Neural cell (in vitro differentiated cells): ENCODE results near the gene SYT15. TPM values are rescaled to one million over a fixed set of nuclear protein-coding genes. Genes with fewer than 3 reads are reported as not detected.
"Not testable (repeated sequence)": the region's sequence is repeated elsewhere in the genome, so short reads cannot be mapped to it uniquely, and the experiment has no call there.

Source experiments
- H2AFZ ChIP-seq: fragments of 200-600, 300-800 bp; sonication (generic), shearing (Covaris generic); 2 replicates; pipeline ENCODE4 v1.6.0; 2014; ENCODE audit warnings: low read depth, mild to moderate bottlenecking, antibody characterized with exemption, low read length, moderate library complexity
- H3F3A ChIP-seq: fragments of 200-600 bp; shearing (Covaris generic); 2 replicates; pipeline ENCODE4 v1.6.1; 2016; ENCODE audit warnings: mild to moderate bottlenecking, moderate library complexity, mixed read lengths, antibody characterized with exemption, low read length; ENCODE audit not compliant: insufficient read depth, poor library complexity, severe bottlenecking
- H3K27ac ChIP-seq: fragments of 200-600, 300-800 bp; sonication (generic), shearing (Covaris generic); 2 replicates; pipeline ENCODE4 v1.5.1; 2014; ENCODE audit warnings: mild to moderate bottlenecking, low read length, moderate library complexity
- H3K27me3 ChIP-seq: fragments of 300-800, 200-600 bp; sonication (generic), shearing (Covaris generic); 2 replicates; pipeline ENCODE4 v1.6.0; 2014; ENCODE audit warnings: mild to moderate bottlenecking, low read depth, low read length, moderate library complexity; ENCODE audit not compliant: insufficient read depth
- H3K36me3 ChIP-seq: fragments of 300-800, 200-600 bp; sonication (generic), shearing (Covaris generic); 2 replicates; pipeline ENCODE4 v1.5.1; 2014; ENCODE audit warnings: mild to moderate bottlenecking, antibody characterized with exemption, low read length, moderate library complexity; ENCODE audit not compliant: insufficient read depth
- H3K4me2 ChIP-seq: fragments of 300-800, 200-600 bp; sonication (generic), shearing (Covaris generic); 2 replicates; pipeline ENCODE4 v1.6.0; 2014; ENCODE audit warnings: mild to moderate bottlenecking, low read length
- H3K4me3 ChIP-seq: fragments of 300-800, 200-600 bp; sonication (generic), shearing (Covaris generic); 2 replicates; pipeline ENCODE4 v1.5.1; 2014; ENCODE audit warnings: mild to moderate bottlenecking, low read length, moderate library complexity
- H3K79me2 ChIP-seq: fragments of 200-600 bp; shearing (Covaris generic); replicated peaks from 2 replicates; pipeline ENCODE4 v1.6.0; 2014; ENCODE audit warnings: mild to moderate bottlenecking, low read length, moderate library complexity; ENCODE audit not compliant: insufficient read depth
- H3K9ac ChIP-seq: fragments of 300-800, 200-600 bp; sonication (generic), shearing (Covaris generic); 2 replicates; pipeline ENCODE4 v1.6.1; 2016; ENCODE audit warnings: mild to moderate bottlenecking, low read length, mixed read lengths
- H3K9me2 ChIP-seq: fragments of 200-600 bp; shearing (Covaris generic); 2 replicates; pipeline ENCODE4 v1.6.1; 2016; ENCODE audit warnings: mild to moderate bottlenecking, low read length, mixed read lengths; ENCODE audit not compliant: insufficient read depth
- H3K9me3 ChIP-seq: fragments of 200-600, 300-800 bp; sonication (generic), shearing (Covaris generic); 2 replicates; pipeline ENCODE4 v1.6.1; 2016; ENCODE audit warnings: mild to moderate bottlenecking, mixed run types, low read length, moderate library complexity, mixed read lengths
- H4K20me1 ChIP-seq: fragments of 200-600 bp; shearing (Covaris generic); 2 replicates; pipeline ENCODE4 v1.6.1; 2016; ENCODE audit warnings: mild to moderate bottlenecking, mixed run types; ENCODE audit not compliant: insufficient read depth
- polyA plus RNA-seq: library from polyadenylated mRNA; depleted of rRNA; stranded (reverse); fragments of >200 nt; gene quantifications from 2 replicates; pipeline ENCODE4 v1.2.3, GENCODE V29; 2014

Gene SYT15
- polyA plus RNA-seq, 1 donor from 2014 or later: not detected

- not testable (repeated sequence) for H4K20me1 ChIP-seq, H3K27me3 ChIP-seq, H3K9me3 ChIP-seq, H3K9ac ChIP-seq, H3K4me2 ChIP-seq, H3K9me2 ChIP-seq, H3K27ac ChIP-seq, H3K4me3 ChIP-seq, H3K36me3 ChIP-seq, H3F3A ChIP-seq, H2AFZ ChIP-seq, H3K79me2 ChIP-seq
Measured at GRCh38 chr10:46585246-46585645, 6.3 kb downstream of the SYT15 start.

DNA sequence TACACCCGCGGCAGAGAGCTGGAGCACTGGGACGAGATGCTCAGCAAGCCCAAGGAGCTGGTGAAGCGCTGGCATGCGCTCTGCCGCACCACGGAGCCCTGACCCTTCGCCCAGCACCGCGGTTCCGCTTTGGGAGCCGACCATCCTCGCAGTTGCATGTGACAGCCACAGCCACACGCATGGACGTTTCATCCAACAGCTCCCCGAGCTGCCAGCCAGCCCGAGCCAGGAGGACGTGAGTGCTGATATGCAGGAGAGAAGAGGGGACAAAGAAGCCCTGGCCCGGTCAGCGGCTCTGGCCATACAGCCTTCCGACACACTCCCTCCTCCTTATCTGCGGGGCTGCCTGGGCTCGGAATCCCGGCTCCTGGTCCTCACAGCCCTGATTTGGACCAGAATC, 8.6 kb downstream of the SYT15 start:
- not testable (repeated sequence) for H3K27me3 ChIP-seq, H3F3A ChIP-seq, H3K4me3 ChIP-seq, H3K36me3 ChIP-seq, H2AFZ ChIP-seq, H3K27ac ChIP-seq, H3K9me3 ChIP-seq, H4K20me1 ChIP-seq, H3K9ac ChIP-seq, H3K4me2 ChIP-seq, H3K79me2 ChIP-seq, H3K9me2 ChIP-seq

- not testable (repeated sequence) for H3K27me3 ChIP-seq, H3K9me3 ChIP-seq, H3K9me2 ChIP-seq, H3K9ac ChIP-seq, H3K79me2 ChIP-seq, H3K36me3 ChIP-seq, H3K27ac ChIP-seq, H2AFZ ChIP-seq, H4K20me1 ChIP-seq, H3K4me2 ChIP-seq, H3K4me3 ChIP-seq, H3F3A ChIP-seq
Measured at GRCh38 chr10:46588221-46588620, 9.3 kb downstream of the SYT15 start.

- H3K36me3 ChIP-seq, H3K9me2 ChIP-seq, H3K79me2 ChIP-seq, H2AFZ ChIP-seq, H3K9me3 ChIP-seq, H3K27ac ChIP-seq, H4K20me1 ChIP-seq, H3F3A ChIP-seq, H3K27me3 ChIP-seq, H3K9ac ChIP-seq, H3K4me2 ChIP-seq, H3K4me3 ChIP-seq: not testable (repeated sequence)
Measured at GRCh38 chr10:46589589-46589988, 10.7 kb downstream of the SYT15 start.

DNA sequence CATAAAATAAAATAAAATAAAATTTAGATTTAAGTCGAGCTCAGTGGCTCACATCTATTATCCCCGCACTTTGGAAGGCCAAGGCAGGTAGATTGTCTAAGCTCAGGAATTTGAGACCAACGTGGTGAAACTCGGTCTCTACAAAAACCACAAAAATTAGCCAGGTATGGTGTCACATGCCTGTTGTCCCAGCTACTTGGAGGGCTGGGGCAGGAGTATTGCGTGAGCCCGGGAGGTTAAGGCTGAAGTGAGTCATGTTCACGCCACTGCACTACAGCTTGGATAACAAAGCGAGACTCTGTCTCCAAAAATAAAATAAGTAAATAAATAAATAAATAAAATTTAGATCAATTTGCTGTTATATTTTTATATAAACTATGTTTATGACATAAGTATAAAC, 12.1 kb downstream of the SYT15 start:
- H3K4me2 ChIP-seq, H3F3A ChIP-seq, H3K27ac ChIP-seq, H4K20me1 ChIP-seq, H3K9me2 ChIP-seq, H3K9me3 ChIP-seq, H3K79me2 ChIP-seq, H3K27me3 ChIP-seq, H3K4me3 ChIP-seq, H3K36me3 ChIP-seq, H2AFZ ChIP-seq, H3K9ac ChIP-seq: not testable (repeated sequence)

- H3K36me3 ChIP-seq, H3F3A ChIP-seq, H3K4me3 ChIP-seq, H2AFZ ChIP-seq, H3K9ac ChIP-seq, H3K27ac ChIP-seq, H3K79me2 ChIP-seq, H4K20me1 ChIP-seq, H3K9me2 ChIP-seq, H3K27me3 ChIP-seq, H3K4me2 ChIP-seq, H3K9me3 ChIP-seq: not testable (repeated sequence)
Measured at GRCh38 chr10:46593307-46593706, 14.4 kb downstream of the SYT15 start.

DNA sequence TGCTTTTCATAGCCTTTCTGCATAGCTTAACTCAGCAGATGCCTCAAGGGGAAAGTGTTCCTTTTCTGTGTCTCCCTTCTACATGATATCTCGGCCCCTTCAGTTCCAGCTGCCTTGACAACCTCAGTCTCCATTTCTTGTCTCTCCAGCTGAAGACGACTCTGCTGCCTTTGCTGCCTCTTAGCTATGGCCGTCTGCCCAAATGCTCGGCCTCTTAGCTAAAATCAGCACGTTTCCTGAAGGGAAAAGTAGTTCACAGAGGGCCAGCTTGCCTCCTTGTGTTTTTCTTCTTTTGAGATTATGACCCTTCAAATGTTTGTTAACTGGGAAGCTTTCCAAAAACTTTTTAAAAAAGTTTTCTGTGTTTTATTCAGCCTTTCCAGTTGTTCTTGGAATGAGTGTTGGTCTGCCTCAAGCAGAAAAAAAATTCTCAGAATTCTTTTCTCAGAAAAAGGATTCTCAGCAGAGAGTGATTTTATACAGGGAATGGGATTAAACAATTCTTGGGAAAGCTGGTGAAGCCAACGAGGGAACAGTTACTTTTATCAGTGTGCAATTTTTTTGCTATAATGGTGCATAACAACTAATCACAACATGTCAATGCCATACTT, 15.6 kb downstream of the SYT15 start:
- H3K4me3 ChIP-seq, H2AFZ ChIP-seq, H3K4me2 ChIP-seq, H3F3A ChIP-seq, H3K27me3 ChIP-seq, H3K9me3 ChIP-seq, H3K9ac ChIP-seq, H3K27ac ChIP-seq, H4K20me1 ChIP-seq, H3K9me2 ChIP-seq, H3K79me2 ChIP-seq, H3K36me3 ChIP-seq: not testable (repeated sequence)

- not testable (repeated sequence) for H3K9ac ChIP-seq, H3K4me3 ChIP-seq, H3K36me3 ChIP-seq, H3K27ac ChIP-seq, H3F3A ChIP-seq, H3K27me3 ChIP-seq, H3K9me2 ChIP-seq, H3K4me2 ChIP-seq, H3K79me2 ChIP-seq, H2AFZ ChIP-seq, H4K20me1 ChIP-seq, H3K9me3 ChIP-seq
Measured at GRCh38 chr10:46596570-46596969, 17.6 kb downstream of the SYT15 start.
